Activated naive CD4-positive, alpha-beta T cell treated with anti-CD3 and anti-CD28 coated beads, Interleukin-2, amount 50 U/mL, for 16 hours (primary cell): ENCODE results near the gene TMBIM1.

Source experiments
- DNase-seq: peaks from one replicate; pipeline ENCODE4 v3.0.0-alpha.2; 2020

The TMBIM1 gene, protein sequence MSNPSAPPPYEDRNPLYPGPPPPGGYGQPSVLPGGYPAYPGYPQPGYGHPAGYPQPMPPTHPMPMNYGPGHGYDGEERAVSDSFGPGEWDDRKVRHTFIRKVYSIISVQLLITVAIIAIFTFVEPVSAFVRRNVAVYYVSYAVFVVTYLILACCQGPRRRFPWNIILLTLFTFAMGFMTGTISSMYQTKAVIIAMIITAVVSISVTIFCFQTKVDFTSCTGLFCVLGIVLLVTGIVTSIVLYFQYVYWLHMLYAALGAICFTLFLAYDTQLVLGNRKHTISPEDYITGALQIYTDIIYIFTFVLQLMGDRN

GRCh38 chr2:218292048-218293014, at the start of gene TMBIM1:
Gene TMBIM1 (minus strand): TSS chr2:218292503. CDS start chr2:218282141, 10,362 bp downstream.
- DNase-seq: peak; percentile 81

DNA sequence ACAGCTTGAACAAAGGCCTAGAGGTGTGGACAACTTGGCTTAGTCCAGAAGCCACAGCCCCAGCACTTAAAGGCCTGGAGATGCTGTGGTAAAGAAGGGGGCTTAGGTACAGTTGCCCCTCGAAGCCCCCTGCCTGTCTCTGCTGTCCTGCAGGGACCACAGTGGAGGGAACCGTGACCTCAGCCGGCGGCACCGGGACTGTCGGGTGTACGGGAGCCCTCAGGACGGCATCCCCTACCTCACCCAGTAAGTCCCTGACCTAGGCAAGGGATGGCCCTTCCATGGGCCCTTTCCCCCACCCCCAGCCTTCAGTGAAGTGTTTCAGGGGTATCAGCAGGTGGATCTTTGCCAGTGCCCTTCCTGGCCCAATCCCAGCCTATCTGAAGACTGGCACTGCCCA, 49.1 kb upstream of the TMBIM1 start:
- DNase-seq: no peak

- no peak for DNase-seq
Measured at GRCh38 chr2:218340656-218341055, 48.4 kb upstream of the TMBIM1 start.

DNA sequence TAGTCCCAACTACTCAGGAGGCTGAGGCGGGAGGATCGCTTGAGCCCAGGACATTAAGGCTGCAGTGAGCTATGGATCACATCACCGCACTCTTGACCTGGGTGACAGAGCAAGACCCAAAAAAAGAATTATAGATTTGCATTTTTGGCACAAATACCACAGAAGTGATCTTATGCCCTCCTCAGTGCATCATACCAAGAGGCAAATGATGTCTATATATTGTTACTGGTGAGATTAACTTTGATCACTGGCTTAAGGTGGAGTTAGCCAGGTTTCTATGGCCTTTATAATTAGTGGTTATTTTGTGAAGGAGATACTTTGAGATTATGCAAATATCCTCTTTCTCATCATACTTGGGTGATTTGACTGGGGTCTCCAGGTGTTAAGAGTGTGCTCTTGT, 42.2 kb upstream of the TMBIM1 start:
- DNase-seq: no peak

DNA sequence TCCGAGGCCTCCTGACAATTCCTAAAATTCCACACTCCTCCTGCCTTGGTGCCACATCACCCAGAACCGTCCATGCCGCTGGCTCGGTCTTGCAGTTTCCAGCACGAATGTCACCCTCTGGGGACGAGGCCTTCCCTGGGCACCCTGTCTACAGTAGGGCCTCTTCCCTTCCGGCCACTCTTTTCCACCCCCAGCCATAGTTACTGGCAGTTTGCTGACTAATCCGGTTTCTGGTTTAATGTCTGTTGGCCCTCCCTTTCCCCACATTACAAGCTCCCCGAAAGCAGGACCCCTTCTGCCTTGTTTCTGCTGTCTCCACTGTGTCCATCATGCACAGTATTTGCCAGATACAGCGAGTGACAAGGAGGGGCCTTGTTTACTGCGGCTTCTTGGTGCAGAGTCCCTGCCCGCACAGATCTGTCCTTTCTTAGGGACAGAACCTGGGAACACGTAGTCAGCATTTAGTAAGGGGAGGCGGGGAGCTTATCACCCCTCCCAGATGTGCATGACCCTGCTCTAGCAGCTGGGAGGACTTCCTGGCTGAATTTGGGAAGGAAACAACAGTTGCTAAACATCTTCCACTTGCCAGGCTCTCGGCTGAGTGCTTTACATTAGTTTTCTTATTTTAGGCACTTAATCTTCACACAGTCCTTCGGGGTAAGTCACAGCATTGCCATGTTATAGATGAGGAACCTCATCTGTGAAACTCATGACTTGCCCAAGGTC, 40.8 kb upstream of the TMBIM1 start:
- no peak for DNase-seq

- no peak for DNase-seq
Measured at GRCh38 chr2:218332288-218332687, 40.0 kb upstream of the TMBIM1 start.

DNA sequence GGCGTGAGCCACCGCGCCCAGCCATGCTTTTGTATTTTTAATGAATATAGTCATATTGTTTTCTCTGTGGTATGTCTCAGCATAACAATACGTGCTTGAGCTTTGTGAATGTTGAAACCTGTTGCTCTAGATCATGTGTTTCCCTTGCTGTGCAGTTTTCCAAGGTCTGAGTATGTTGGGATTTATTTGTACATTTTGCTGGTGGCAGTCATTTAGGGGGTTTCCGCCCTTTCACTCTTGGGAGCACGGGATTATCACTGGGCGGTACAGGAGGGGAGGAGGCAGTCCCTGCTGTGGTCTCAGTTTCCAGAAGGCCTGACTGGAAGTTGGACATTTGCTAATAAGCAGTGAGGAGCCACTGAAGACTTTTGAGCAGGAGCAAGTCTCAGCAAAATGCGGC, 39.4 kb upstream of the TMBIM1 start:
- no peak for DNase-seq

GRCh38 chr2:218329826-218330593, 37.7 kb upstream of the TMBIM1 start:
- DNase-seq: no peak

DNA sequence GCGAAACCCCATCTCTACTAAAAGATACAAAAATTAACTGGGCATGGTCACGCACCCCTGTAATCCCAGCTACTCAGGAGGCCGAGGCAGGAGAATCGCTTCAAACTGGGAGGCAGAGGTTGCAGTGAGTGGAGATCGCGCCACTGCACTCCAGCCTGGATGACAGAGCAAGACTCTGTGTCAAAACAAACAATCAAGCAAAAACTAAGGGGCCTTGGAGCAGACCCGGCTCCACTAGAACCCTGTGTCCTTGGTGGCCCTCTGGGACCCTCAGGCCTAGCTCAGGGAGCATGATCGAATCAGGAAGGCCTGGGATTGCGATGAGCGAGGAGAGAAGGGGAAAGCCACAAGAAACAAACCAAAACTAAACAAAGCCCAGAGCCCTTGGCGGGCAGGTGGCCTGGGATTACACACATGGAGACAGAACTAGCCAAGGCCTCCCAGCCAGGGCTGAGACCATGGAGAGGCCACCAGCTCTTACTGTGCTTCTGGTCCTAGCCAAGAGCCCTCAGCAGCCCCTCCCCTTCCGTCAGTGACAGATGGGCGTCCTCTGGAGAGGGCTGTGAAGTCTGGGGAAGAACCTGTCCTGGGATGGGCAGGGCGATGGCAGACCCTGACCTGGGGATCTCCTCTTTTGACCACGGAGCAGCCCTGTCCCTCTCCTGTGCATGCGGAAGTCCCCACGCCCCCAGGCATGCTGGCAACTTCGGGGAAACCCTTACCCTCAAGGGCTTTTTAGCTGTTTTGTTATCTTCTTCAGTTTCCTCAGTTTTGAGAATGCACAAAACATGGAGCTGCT, 36.9 kb upstream of the TMBIM1 start:
- no peak for DNase-seq

GRCh38 chr2:218328294-218328693, 36.0 kb upstream of the TMBIM1 start:
- DNase-seq: no peak

- no peak for DNase-seq
Measured at GRCh38 chr2:218327451-218328210, 35.3 kb upstream of the TMBIM1 start.

DNA sequence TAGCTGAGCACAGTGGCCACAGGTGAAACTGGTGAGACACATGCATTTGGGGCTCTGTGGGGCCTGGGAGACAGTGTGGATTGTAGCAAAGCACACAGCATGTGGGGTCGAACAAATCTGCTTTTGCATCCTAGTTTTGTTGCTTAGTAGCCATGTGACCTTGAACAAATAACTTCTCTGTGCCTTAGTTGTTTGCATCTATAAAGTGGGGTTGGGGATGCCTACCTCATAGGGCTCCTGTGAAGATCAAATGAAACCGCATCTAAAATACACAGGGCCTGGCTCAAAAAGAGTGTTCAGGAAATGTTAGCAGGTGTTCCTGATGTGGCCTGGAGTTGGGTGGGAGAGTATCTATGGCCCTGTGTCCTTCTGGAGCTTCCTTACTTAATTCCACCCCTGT, 34.0 kb upstream of the TMBIM1 start:
- no peak for DNase-seq

- DNase-seq: no peak
Measured at GRCh38 chr2:218325566-218326160, 33.4 kb upstream of the TMBIM1 start.

DNA sequence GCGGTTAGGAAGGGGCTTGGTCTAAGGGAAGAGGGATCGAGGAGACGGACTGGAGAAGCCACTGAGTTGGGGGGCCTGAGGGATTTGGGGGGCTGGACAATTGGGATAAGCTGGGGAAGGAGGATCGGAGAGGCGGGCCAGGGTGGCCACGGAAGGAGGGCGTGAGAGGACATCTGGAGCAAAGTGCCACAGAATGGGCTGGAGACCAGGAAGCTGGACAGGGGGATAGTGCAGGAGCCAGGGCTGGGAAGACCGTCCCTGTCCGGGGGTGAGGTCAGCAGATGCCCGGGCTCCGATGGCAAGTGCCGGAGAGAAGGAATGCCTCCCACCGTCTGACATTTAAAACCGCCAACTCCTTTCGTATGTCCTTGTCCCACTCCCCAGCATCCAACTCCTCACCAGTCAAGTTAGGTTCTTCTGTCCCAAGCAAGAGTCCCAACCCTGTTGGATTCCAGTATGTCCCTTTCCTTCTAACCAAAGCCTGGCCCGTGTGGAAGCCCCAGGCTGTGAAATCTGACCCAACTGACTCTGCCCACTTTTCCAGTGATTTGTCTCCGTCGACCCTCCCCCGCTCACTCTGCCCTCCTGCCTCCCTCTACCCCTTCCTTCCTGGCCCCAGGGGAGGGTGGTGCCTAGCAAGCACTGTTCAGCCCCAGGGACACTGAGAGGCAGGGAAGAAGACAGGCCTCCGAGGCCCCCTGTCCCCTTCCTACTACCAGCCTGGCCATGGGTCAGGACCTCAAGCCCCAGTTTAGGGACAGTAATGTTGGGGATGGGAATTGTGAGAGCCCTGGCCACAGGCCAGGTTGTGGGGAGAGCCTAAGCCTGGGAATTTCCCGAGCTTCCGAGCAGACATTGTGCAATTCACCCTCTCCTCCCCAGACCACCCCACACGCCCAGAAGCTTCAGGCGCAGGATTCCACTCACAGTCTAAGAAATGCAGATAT, 31.5 kb upstream of the TMBIM1 start:
- no peak for DNase-seq

- DNase-seq: peak; percentile 49
Measured at GRCh38 chr2:218322768-218323525, 30.6 kb upstream of the TMBIM1 start.

DNA sequence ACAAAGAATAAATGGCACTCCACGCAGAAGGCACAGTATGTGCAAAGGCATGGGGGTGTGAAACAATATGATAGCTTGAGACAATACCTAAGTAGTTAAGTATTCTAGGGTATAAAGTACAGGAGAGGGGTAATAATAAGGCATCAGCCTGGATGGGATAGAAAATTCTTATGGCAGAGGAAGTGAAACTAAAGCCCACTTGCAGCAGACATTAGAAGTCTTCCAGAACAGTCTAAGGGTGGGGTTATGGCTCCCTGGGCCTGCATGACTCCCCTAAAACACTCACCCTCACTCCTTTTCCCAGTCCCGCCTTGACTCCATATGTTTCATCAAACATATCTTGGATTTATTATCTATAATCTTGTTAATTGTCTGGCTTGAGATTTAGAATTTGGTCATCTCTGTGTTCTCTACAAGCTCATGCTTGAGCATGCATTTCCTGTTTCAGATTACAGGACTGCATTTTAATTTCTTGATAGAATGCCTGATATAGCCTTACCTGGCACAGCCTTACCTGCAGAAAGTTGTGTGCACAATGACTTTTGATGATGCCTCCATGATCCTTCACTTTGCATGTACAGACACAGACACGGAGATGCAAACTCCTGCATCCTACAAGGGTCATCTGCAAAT, 28.5 kb upstream of the TMBIM1 start:
- DNase-seq: no peak

- no peak for DNase-seq
Measured at GRCh38 chr2:218319813-218320365, 27.6 kb upstream of the TMBIM1 start.

DNA sequence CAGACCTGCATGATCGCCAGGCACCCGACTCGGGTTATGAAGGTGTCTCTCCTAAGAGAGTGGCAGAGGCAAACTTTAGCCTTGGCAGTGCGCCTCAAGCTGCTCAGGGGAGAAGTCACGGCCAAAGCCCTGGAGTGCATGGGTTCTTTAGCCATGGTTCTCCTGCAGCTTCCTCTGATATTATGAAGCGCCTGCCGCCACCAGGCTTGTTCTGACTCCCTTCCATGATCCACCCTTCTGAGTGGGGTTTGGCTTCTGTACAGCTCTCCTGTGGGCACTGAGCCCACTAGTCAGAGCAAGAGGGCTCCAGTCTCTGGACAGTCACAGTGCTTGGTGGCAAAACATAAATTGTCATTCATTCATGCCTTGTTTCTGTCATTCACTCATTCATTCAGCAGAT, 25.9 kb upstream of the TMBIM1 start:
- DNase-seq: no peak
